HG03457 (cell line): ENCODE results near the gene PCDHGA12.

ENCODE experiments used
- ATAC-seq: cut with Tn5 transposase; IDR thresholded peaks from one replicate; pipeline ENCODE4 v1.9.1; 2021; ENCODE audit warnings: moderate number of reproducible peaks; ENCODE audit not compliant: unreplicated experiment

PCDHGA12 gene

DNA sequence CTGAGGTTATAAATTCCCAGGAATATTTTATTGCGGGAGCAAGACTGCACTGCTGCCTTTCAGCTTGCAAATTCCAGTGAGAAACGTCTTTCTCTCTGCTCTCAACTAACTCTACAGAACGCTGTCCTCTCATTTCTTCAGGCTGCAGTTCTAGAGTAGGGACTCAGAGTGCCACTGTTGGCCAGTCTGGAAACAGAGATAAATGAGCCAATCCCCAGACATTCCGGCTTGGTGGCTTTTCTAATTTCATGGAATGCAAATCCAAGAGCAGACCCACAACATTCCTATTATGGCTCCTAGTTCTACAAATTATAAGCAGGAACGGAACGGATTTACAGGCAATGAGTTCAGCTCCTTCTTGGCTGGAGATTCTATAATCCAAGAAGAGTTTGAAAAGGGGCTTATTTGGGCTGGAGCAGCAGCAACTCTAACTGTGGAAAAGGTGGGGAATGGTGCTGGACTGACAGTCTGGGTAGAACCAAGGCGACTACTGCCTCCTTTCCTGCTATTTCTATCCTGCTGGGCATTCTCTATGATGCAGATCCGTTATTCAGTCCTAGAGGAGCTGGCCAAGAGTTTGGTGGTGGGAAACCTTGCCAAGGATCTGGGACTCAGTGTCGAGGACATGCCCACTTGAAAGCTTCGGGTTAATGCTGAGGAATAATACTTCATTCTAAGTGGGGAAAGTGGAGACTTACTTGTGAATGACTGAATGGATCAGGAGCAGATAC is 9.3 kb downstream of the PCDHGA12 start:
- ATAC-seq = no peak

- no peak for ATAC-seq
Observed at GRCh38 chr5:141440341-141440740, 10.0 kb downstream of the PCDHGA12 start.

DNA sequence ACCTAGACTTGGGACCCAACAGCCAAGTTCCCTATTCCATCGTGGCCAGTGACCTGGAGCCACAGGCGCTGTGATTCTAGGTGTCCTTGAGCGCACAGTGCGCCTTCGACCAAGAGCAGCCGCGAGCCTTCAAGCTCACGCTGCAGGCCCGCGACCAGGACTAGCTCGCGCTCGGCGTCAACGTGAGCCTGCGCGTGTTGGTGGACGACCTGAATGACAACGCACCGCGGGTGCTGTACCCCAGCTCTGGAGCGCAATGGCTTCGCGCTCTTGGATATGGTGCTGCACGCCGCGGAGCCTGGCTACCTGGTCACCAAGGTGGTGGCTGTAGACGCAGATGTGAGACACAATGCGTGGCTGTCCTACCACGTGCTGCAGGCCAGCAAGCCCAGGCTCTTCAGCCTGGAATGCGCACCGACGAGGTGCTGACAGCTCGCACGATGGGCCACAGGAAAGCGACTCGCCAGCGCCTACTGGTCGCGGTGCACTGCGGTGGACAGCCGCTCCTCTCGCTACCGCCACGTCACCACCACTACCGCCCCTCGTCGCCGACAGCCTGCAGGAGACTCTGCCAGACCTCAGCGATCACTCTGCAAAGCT is 11.4 kb downstream of the PCDHGA12 start:
- no peak for ATAC-seq

- no peak for ATAC-seq
Observed at GRCh38 chr5:141465351-141465750, 35.0 kb downstream of the PCDHGA12 start.

DNA sequence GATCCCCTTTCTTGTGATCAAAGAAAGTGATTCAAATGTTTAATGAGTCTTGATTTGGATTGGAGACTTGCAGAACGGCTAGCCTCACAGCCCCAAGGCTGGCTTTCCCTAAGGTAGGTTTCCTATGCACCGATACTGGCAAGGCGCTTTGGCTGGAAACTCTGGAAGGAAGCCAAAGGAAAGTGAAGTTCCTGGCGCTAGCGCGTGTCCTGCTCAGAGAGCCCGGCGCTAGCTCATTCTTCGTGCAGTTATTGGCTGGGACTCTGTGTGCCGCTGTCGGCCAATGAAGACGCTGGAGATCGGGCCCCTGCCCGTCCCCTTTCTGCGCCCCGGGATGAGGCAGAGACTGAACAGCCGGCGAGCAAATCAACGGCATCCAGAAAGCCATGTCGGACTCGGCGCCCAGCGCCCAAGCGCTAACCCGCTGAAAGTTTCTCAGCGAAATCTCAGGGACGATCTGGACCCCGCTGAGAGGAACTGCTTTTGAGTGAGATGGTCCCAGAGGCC is 45.4 kb downstream of the PCDHGA12 start, which contains the start of gene PCDHGC3:
TSS of gene PCDHGC3 (plus strand) at position 342 of the 507 bp plus-strand sequence. CDS start at position 493, 151 bp downstream.
- peak; percentile 99 for ATAC-seq

GRCh38 chr5:141476132-141476911 is 46.0 kb downstream of the PCDHGA12 start:
- no peak for ATAC-seq

DNA sequence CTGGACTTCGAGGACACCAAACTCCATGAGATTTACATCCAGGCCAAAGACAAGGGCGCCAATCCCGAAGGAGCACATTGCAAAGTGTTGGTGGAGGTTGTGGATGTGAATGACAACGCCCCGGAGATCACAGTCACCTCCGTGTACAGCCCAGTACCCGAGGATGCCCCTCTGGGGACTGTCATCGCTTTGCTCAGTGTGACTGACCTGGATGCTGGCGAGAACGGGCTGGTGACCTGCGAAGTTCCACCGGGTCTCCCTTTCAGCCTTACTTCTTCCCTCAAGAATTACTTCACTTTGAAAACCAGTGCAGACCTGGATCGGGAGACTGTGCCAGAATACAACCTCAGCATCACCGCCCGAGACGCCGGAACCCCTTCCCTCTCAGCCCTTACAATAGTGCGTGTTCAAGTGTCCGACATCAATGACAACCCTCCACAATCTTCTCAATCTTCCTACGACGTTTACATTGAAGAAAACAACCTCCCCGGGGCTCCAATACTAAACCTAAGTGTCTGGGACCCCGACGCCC is 46.8 kb downstream of the PCDHGA12 start:
- ATAC-seq = no peak

DNA sequence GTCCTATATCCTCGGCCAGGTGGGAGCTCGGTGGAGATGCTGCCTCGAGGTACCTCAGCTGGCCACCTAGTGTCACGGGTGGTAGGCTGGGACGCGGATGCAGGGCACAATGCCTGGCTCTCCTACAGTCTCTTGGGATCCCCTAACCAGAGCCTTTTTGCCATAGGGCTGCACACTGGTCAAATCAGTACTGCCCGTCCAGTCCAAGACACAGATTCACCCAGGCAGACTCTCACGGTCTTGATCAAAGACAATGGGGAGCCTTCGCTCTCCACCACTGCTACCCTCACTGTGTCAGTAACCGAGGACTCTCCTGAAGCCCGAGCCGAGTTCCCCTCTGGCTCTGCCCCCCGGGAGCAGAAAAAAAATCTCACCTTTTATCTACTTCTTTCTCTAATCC is 47.5 kb downstream of the PCDHGA12 start:
- ATAC-seq = no peak

GRCh38 chr5:141478321-141478945 is 48.1 kb downstream of the PCDHGA12 start:
- no peak for ATAC-seq

DNA sequence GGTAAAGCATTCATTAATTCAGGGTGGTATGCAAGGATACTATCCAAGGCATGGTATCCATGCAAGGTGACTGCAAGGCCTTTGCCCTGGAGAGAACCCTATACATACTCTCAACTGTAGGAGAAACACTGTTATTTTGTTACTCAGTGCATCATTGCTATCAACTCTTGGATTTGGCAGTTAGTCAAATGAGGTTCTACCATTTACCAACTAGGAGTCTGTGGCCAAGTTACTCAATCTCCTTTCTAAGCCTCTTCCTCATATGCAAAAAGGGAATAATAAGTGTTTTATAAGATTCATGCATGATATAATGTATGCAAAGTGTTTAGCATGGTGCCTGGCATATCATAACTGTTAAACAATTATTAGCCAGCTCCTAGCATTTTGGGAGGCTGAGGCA is 49.5 kb downstream of the PCDHGA12 start:
- no peak for ATAC-seq
